Adrenal gland (tissue), 12 donors: Measurements from ENCODE around the gene TLE2. TPM values are rescaled to one million over a fixed set of nuclear protein-coding genes. Genes with fewer than 3 reads are reported as not detected.

Experiments used
- DNase-seq, 7 donors: peaks; one replicate each; pipeline ENCODE4 v3.0.0-alpha.2; 2019 to 2020
- H3K27ac ChIP-seq, 5 donors: fragments of 200-600 bp; sonication (generic) in 4 of 5; 1 replicate in 3 of 5; 2 replicates in 2 of 5; pipeline versions ENCODE4 v1.5.1 to v1.8.0; 2016 to 2020; ENCODE audit warnings: mild to moderate bottlenecking in 1 of 5
- H3K27me3 ChIP-seq: fragments of 200-600 bp; 2 replicates; pipeline ENCODE4 v1.8.0; 2021
- H3K36me3 ChIP-seq, 2 donors: fragments of 200-600 bp; replicated peaks in 1 of 2; 1 replicate in 1 of 2; 2 replicates in 1 of 2; pipeline versions ENCODE4 v1.5.1 to v1.8.0; 2018 to 2022
- H3K4me1 ChIP-seq, 2 donors: fragments of 200-600 bp; replicated peaks in 1 of 2; 1 replicate in 1 of 2; 2 replicates in 1 of 2; pipeline versions ENCODE4 v1.5.1 to v1.8.0; 2018 to 2021
- H3K4me3 ChIP-seq, 4 donors: fragments of 200-600 bp; sonication (generic) in 3 of 4; one replicate each; pipeline ENCODE4 v1.5.1; 2016 to 2018
- H3K9me3 ChIP-seq, 3 donors: fragments of 200-600 bp; sonication (generic) in 1 of 3; replicated peaks in 1 of 3; 1 replicate in 2 of 3; 2 replicates in 1 of 3; pipeline versions ENCODE4 v1.5.1 to v1.8.0; 2016 to 2021
- CTCF ChIP-seq, 6 experiments: fragments of 450-650 bp in 4 of 6; fragments of 200-600 bp in 2 of 6; sonication (generic) in 1 of 6; IDR thresholded peaks; 1 replicate in 5 of 6; 2 replicates in 1 of 6; pipeline versions ENCODE4 v1.5.1 to v1.8.0; 2016 to 2021; ENCODE audit warnings: antibody characterized with exemption in 6 of 6, mild to moderate bottlenecking in 2 of 6, moderate library complexity in 1 of 6
- POLR2A ChIP-seq, 2 donors: fragments of 450-650 bp; IDR thresholded peaks; one replicate each; pipeline ENCODE4 v1.6.1; 2017; ENCODE audit warnings: antibody characterized with exemption in 2 of 2, mild to moderate bottlenecking in 2 of 2, moderate library complexity in 1 of 2
- WGBS, 4 donors: extraction: QIAGEN DNeasy Blood & Tissue Kit in 2 of 4; methylation state at CpG; one replicate each; pipeline versions ENCODE4 v1.1.5 to v1.1.7; 2013 to 2017; 5-methylcytosine and 5-hydroxymethylcytosine counted together
- intact Hi-C, 2 donors: fragments of 100-400 bp; cut with DNase I; formaldehyde crosslinking; loops; one replicate each; pipeline versions ENCODE4 v1.14.1 to v1.15.0; 2022 to 2023
- polyA plus RNA-seq, 3 donors: library from polyadenylated mRNA; stranded (reverse); fragments of 200-250 nt in 2 of 3; fragments of 350-450 nt in 1 of 3; fragmentation: Illumina TruSeq in 1 of 3; extraction: RNeasy Lipid Tissue Mini Kit (QIAGEN cat#74804) in 1 of 3; gene quantifications; one replicate each; pipeline ENCODE4 v1.2.3, GENCODE V29; 2013 to 2014
- total RNA-seq, 9 donors: library from RNA; depleted of rRNA in 4 of 9; stranded (reverse); fragments of >200 nt in 4 of 9; fragments of 120-200 nt in 1 of 9; fragmentation: NEBNext Ultra II Directional in 1 of 9; extraction: Animal tissue kit (Norgen Biotek cat#: 25700) in 1 of 9; gene quantifications; one replicate each; pipeline versions ENCODE4 v1.1.0 to v1.2.4, GENCODE V29; 2013 to 2023
- donor health status: healthy with polysubstance abuse.
- donor health status: Bipolar disorder and iron deficiency.
- donor health status: DM: yes; HTN: yes; CAD: no.
- donor health status: DM: no; HTN: no; CAD: no.
- donor health status: DM: no; HTN: no; CAD: no.
- donor health status: DM: yes; HTN: yes; CAD: no.

The TLE2 gene
- total and polyA plus RNA-seq, 12 donors, result 4.0 to 106 (median 57.2) TPM

DNA sequence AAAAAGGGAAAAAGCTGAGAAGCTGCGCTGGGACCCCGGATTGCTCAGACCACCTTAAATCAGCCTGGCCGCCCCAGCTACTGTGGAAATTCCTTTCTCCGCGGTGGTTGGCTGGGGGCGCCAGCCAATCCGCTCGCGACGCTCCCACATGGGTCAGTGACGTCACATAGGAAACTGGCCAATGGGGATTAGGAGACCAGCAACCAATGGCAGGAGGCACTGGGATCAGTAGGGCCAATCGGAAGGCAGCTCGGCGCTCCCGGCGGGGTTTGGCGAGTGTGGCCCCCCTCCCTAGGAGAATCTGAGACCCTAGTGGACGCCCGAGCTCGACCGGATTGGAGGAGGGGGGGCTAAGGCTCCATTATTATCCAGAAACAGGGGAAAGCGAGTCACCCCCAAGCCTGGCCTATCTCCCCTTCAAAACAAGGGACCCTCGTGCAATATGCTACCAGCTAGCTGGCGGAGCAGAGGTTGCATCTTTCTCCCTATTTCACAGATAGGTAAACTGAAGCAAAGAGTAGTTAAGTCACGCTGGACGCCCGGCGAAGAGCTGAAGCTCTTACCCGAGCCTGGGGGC is 6.5 kb upstream of the TLE2 start:
- DNase-seq, result peak; percentile 99 to 100 (median 100)
- H3K36me3 ChIP-seq, result no peaks in the 10 kb centered on the region
- no peaks in the 10 kb centered on the region for H3K27me3 ChIP-seq
- H3K9me3 ChIP-seq, result no peaks in the 10 kb centered on the region
- H3K4me1 ChIP-seq, result peaks cover 26 to 32% of the 10 kb centered on the region in 2 donors
- peak overlapping the region in 2 of 4 donors; percentile 47 to 59 for H3K4me3 ChIP-seq
- peak in 1 of 2 donors; percentile 77 for TF ChIP-seq POLR2A (IDR thresholded peaks at IDR 0.05)
- peak in 2 of 6 experiments; percentile 12 to 28 for TF ChIP-seq CTCF (IDR thresholded peaks at IDR 0.05)
- peak overlapping the region; percentile 70 to 95 (median 94) for H3K27ac ChIP-seq
- intact Hi-C loops, result loop anchor here in 1 of 2 donors (10.0 kb wide), 1 partner anchor 61 kb away; the partner anchor contains the start of gene TLE6
- WGBS, 4 donors, result 0 to 1% (median 0%) methylated on average over 24 to 29 of the region's 29 CpGs

DNA sequence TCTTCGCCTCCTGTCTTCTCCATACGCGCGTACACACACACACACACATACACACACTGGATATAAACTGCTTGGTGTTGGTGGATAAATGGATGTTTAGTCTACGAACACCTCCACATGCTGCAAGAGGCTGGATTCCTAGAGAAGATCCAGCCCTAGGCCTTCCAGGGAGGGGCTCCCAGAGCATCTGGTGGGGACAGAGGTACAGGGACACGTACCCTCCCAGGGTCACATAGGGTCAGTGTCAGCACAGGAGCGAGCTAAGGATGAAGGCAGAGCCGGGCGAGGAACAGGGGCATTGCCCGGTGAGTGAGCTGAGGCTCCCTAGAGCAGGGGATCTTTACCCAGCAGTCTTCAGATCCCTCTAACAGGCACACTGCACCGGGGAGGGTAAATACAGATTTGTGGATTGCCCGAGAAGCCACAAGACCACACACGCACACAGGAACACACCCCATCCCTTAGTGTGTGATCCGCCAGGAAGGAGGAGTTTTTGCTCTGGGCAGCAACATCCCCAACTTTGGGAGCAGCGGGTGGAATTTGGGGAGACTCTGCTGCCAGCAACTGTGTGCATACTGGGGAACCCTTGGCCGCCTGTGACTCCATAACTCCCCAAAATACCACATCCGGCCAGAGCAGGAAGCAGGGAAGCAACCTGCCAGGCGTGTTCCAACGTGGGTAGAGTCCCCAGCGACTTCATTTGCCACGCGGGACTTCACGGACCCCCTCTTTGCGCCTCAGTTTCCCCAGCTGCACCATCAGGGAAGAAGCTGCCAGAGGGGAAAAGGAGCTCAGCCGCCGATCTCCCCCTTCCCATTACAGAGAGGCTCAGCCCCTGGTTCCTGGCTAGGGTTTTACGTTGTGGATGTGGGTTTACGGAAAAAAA is 5.8 kb upstream of the TLE2 start:
- peak in 6 of 7 donors; percentile 44 to 77 (median 56) for DNase-seq
- no peaks in the 10 kb centered on the region for H3K27me3 ChIP-seq
- TF ChIP-seq POLR2A (IDR thresholded peaks at IDR 0.05) (peak in 1 of 2 donors; percentile 3), CTCF (IDR thresholded peaks at IDR 0.05) (no peak)
- intact Hi-C loops, result loop anchor here in 1 of 2 donors (10.0 kb wide), 1 partner anchor 60 kb away; the partner anchor contains the start of gene TLE6
- peak overlapping the region in 4 of 5 donors; percentile 52 to 95 (median 75) for H3K27ac ChIP-seq
- peak overlapping the region in 3 of 4 donors; percentile 22 to 59 (median 47) for H3K4me3 ChIP-seq
- no peaks in the 10 kb centered on the region for H3K9me3 ChIP-seq
- peaks cover 26 to 29% of the 10 kb centered on the region in 2 donors for H3K4me1 ChIP-seq
- WGBS, 4 donors, result 6 to 9% (median 8%) methylated on average over 16 to 28 of the region's 28 CpGs
- no peaks in the 10 kb centered on the region for H3K36me3 ChIP-seq

GRCh38 chr19:3034406-3034655 is 5.3 kb upstream of the TLE2 start:
- no peak for DNase-seq
- no peaks in the 10 kb centered on the region for H3K36me3 ChIP-seq
- peak overlapping the region in 4 of 5 donors; percentile 52 to 95 (median 75) for H3K27ac ChIP-seq
- H3K4me3 ChIP-seq, result no peak overlapping the region
- intact Hi-C loops, result loop anchor here in 1 of 2 donors (10.0 kb wide), 1 partner anchor 60 kb away; the partner anchor contains the start of gene TLE6
- no peaks in the 10 kb centered on the region for H3K27me3 ChIP-seq
- H3K4me1 ChIP-seq, result peaks cover 29 to 30% of the 10 kb centered on the region in 2 donors
- H3K9me3 ChIP-seq, result no peaks in the 10 kb centered on the region
- TF ChIP-seq CTCF (IDR thresholded peaks at IDR 0.05), result no peak
- no peak for TF ChIP-seq POLR2A (IDR thresholded peaks at IDR 0.05)
